ENCODE data around the gene RHOG.

The RHOG gene

Small RNAs within 50 kb of the gene (small RNA-seq; reads per million reads assigned to genes)
- gene RNU7-50P, result 0 to 0.04 reads per million in 2 experiments

All from SK-N-DZ (cell line).